Stimulated activated CD8-positive, alpha-beta memory T cell treated with anti-CD3 and anti-CD28 coated beads, Interleukin-7, amount 100 ng/mL, for 48 hours (primary cell): Measurements from ENCODE around the gene ABHD16A.
A peak's percentile ranks its signal among the peaks of the same experiment; 100 is the strongest.

ENCODE experiments used
- DNase-seq, 2 donors: peaks; one replicate each; pipeline ENCODE4 v3.0.0-alpha.2; 2020; ENCODE audit warnings: low read depth in 1 of 2; ENCODE audit errors: extremely low read depth in 1 of 2

ABHD16A gene

GRCh38 chr6:31702819-31703716, at the start of gene ABHD16A:
Gene ABHD16A (minus strand): TSS chr6:31703324. CDS start chr6:31703281, 43 bp downstream.
- DNase-seq, result peak; percentile 96 to 97

DNA sequence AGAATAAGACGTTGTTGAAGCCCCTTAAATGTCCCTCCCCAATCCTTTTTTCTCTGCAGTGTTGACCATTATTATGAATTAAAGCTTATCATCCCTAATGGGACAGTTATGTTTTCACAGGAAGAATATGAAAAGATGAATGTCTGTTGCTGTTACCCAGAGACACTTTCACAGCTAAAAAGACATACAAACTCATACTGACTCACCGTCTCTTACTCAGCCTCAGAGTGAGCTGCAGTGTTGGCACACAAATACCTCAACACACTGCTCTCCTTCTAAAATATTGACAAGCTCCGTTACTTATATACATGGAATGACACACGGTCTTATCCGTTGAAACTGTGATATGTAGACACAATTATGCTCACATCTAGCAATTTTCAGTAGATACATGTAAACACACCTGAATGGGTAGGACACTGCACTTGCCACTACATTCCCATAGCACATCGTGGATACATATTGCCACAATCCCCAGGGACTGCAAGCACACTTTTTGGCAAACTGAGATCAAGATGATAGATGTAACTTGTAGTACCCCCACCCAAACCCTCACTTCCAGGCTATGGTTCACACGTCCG, 49.7 kb upstream of the ABHD16A start:
- no peak for DNase-seq

GRCh38 chr6:31750411-31751022, 47.4 kb upstream of the ABHD16A start:
- no peak for DNase-seq

DNA sequence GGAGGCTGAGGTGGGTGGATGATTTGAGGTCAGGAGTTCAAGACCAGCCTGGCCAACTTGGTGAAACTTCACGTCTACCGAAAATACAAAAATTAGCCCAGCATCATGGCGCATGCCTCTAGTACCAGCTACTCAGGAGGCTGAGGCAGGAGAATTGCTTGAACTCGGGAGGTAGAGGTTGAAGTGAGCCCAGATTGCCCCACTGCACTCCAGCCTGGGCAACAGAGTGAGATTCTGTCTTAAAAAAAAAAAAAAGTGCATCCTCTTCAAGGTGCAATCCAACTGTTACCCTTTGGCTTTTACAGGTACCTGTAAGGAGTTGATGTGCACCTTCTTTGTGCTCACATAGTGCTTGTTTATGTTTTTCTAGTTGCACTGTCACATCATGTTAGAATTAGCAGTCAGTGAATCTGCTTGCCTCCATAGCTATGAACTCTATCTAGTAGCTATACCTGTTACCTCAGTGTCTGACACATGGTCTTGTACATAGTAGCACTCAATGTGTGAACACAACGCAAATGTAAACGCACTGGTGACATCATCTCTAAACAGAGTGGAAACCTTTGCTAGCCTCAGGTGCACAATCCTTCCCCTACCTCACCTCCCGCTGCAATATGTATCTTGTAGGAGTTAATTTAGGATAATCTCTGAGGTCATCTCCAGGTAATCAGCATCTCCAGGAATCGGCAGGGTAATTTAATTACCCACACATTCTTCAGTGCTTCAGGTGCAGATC, 46.3 kb upstream of the ABHD16A start:
- DNase-seq, result no peak

GRCh38 chr6:31744422-31744821, 41.3 kb upstream of the ABHD16A start:
- no peak for DNase-seq

DNA sequence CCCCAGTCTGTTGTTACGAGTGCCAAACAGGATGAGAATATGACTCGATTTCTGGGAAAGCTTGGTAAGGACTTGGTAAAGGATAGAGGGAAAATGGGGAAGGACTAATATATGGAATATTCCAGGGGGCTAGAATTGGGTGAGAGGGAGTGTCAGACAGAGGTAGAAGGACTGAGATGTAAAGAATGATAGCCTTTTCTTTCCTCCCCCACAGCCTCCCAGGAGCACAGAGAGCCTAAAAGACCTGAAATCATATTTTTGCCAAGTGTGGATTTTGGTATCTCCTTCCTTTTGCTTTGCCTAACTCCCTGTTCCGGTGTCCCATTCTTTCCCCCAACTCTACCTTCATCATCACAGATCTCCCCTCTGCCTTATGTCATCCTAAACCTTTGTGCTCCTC, 39.8 kb upstream of the ABHD16A start:
- no peak for DNase-seq

- DNase-seq, result no peak
Observed at GRCh38 chr6:31741815-31742214, 38.7 kb upstream of the ABHD16A start.

GRCh38 chr6:31740397-31741223, 37.5 kb upstream of the ABHD16A start:
- no peak for DNase-seq

DNA sequence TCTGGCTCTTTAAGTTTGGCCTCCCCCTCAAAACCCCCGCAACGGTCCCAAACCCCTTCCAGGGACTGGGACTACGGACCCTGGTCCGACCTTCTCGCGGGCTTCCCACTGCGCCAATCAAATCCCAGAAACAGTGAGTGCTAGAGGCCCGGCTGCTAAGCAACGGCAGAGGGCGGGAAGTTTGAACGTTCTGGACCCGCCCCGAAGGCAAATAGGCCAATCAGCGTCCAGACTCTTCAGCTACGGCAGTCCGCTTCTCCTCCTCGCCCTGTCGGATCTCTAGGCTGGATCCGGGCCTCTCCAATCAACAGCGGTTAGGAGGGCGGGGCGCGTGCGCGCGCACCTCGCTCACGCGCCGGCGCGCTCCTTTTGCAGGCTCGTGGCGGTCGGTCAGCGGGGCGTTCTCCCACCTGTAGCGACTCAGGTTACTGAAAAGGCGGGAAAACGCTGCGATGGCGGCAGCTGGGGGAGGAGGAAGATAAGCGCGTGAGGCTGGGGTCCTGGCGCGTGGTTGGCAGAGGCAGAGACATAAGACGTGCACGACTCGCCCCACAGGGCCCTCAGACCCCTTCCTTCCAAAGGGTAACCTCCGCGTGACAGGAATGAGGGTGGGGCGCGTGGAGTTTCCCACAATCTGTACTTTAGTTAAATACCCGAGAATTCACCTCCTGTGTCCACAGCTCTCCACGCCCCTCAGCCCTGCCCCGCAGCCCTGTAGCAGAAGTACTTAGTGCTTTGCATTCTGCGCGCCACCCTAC, 36.7 kb upstream of the ABHD16A start, which contains the start of gene MSH5:
MSH5 (plus strand) TSS at position 367 of the 758 bp plus-strand sequence. CDS start 462 bp downstream, outside the sequence.
- DNase-seq, result peak; percentile 97

GRCh38 chr6:31737991-31738979, 35.2 kb upstream of the ABHD16A start:
- peak in 1 of 2 donors; percentile 63 for DNase-seq

- DNase-seq, result no peak
Observed at GRCh38 chr6:31737315-31737990, 34.3 kb upstream of the ABHD16A start.

DNA sequence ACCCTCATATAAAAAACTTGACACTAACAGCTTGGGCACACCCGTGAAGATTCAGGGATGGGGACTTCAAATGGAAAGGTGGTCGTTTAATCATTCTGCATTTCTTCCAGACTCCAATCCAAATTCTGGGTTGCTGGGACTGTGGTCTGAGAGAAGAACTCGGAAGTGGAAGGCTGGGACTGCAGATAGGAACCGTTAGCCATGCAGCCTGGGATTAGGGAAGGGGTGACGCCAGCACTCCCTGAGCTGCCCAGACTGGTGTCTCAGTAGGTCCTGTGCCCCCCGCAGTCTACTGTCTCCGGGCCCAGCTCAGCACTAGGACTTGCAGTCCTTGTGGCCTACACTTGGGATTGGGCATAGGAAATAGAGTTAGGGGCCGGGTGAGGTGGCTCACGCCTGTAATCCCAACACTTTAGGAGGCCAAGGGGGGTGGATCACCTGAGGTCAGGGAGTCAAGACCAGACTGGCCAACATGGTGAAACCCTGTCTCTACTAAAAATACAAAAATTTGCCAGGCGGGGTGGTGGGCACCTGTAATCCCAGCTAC, 33.7 kb upstream of the ABHD16A start:
- DNase-seq, result no peak

GRCh38 chr6:31736021-31736767, 33.1 kb upstream of the ABHD16A start, which contains the start of gene CLIC1:
Gene CLIC1 (minus strand): TSS chr6:31736530. CDS start chr6:31736300, 230 bp downstream.
- DNase-seq, result peak; percentile 66 to 75

DNA sequence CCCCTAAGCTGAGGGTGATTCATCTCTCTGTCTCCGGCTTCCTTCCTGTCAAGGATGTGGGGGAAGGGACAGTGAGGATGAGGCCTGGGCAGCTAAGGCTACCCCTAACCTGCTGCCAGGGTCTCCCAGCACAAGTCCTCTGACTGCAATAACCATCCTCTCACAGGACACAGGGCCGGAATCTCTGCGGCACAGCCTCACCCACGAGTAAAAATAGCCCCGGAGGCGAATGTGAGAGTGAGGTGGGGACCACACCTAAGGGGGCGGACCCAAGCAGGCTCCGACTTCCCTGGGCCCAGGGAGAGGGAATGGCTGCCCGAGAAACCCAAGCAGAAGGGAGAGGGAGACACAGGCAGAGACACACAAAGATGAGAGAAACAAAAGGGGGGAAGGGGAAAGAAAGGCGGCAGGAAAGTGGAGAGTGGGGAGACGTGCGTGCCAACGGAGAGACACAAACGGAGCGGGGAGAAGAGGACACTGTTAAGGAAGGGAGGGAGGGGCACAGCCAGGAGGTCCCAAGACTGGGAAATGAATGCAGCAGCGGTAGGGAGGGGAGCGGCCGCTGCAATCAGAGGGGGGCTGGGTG, 31.8 kb upstream of the ABHD16A start:
- DNase-seq, result peak in 1 of 2 donors; percentile 52

DNA sequence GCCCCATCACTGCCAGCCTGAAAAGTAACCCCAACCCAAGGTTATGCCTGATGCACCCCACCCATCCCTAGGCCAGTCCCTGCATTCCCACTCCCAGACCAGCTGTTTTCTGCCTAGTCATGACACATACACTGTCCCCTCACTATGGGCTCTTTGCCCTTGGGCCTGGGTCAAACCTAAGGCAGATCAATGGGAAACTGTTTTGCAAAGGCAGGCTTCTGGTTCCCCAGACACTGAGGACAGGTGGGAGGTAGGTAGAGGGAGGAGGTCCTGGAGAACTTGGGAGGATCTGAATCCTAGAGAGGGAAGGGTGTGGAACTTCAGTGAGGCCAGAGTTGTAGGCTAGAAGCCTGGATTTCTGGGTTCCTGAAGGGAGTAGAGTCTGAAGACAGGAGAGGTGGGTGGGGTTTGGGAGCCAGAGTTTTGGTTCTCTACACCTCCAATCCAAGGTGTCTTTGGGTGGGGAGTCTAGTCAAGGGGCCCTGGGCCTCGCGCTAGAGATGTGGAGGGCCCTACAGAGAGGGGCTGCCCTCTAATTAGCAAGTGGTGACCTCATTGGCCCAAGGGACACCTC, 31.2 kb upstream of the ABHD16A start:
- DNase-seq, result no peak

DNA sequence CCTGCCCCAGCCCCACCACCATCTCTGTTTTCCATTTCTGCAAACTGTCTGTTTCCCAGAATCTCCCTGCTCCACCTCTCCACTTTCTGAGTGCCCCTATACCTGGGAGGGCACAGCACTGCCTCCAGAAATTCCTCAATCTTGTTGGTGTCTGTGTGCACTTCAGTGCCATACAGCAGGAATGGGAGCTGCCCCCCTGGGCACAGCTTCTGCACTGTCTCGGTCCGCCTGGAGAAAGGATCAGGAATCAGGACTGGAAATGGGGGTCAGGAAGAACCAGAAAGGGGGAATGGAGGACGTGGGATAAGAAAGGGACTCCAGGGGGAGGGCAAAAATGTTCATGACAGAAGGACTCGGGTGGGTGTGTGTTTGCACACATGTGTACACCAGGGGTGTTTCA, 30.6 kb upstream of the ABHD16A start:
- no peak for DNase-seq
